Osteoblast (primary cell): ENCODE results near the gene CACNA1S. TPM values are rescaled to one million over a fixed set of nuclear protein-coding genes. Genes with fewer than 3 reads are reported as not detected.

Experiments
- DNase-seq: peaks from one replicate; pipeline ENCODE4 v3.0.0; 2011; ENCODE audit warnings: low spot score, mixed read lengths; ENCODE audit not compliant: insufficient read length; ENCODE audit errors: missing footprints
- H2AFZ ChIP-seq: 2 replicates; pipeline ENCODE4 v1.6.0; 2011; ENCODE audit warnings: mild to moderate bottlenecking, low read length
- H3K27ac ChIP-seq: 2 replicates; pipeline ENCODE4 v1.5.1; 2011; ENCODE audit warnings: mild to moderate bottlenecking, low read depth, low read length, moderate library complexity
- H3K27me3 ChIP-seq: 2 replicates; pipeline ENCODE4 v1.6.0; 2012; ENCODE audit warnings: mild to moderate bottlenecking, control low read depth, inconsistent platforms, low read length, moderate library complexity; ENCODE audit not compliant: insufficient read depth
- H3K36me3 ChIP-seq: 2 replicates; pipeline ENCODE4 v1.5.1; 2011; ENCODE audit warnings: mild to moderate bottlenecking, low read length, control low read depth, moderate library complexity; ENCODE audit not compliant: insufficient read depth
- H3K4me1 ChIP-seq: 2 replicates; pipeline ENCODE4 v1.5.1; 2011; ENCODE audit warnings: mild to moderate bottlenecking, low read length, control low read depth, moderate library complexity; ENCODE audit not compliant: insufficient read depth
- H3K4me2 ChIP-seq: 2 replicates; pipeline ENCODE4 v1.6.0; 2011; ENCODE audit warnings: mild to moderate bottlenecking, low read length; ENCODE audit not compliant: insufficient read depth
- H3K4me3 ChIP-seq: fragments of 200-600 bp; sonication (generic); 3 replicates; pipeline ENCODE4 v1.5.1; 2012; ENCODE audit warnings: mild to moderate bottlenecking, low read length, inconsistent platforms; ENCODE audit not compliant: insufficient read depth
- H3K79me2 ChIP-seq: 2 replicates; pipeline ENCODE4 v1.6.0; 2012; ENCODE audit warnings: mild to moderate bottlenecking, low read length, control low read depth, inconsistent platforms; ENCODE audit not compliant: insufficient read depth
- H3K9me3 ChIP-seq: 2 replicates; pipeline ENCODE4 v1.5.1; 2011; ENCODE audit warnings: low read depth, low read length, control low read depth
- H4K20me1 ChIP-seq: 2 replicates; pipeline ENCODE4 v1.6.0; 2012; ENCODE audit warnings: mild to moderate bottlenecking, low read length, control low read depth; ENCODE audit not compliant: insufficient read depth
- CTCF ChIP-seq: IDR thresholded peaks from 2 replicates; pipeline ENCODE4 v1.5.1; 2011; ENCODE audit warnings: mild to moderate bottlenecking, low read depth, low read length, moderate library complexity; ENCODE audit errors: extremely low read depth
- total RNA-seq: library from RNA; depleted of rRNA; stranded (reverse); fragments of >200 nt; gene quantifications from 2 replicates; pipeline ENCODE4 v1.2.3, GENCODE V29; 2012

The CACNA1S gene
- total RNA-seq, 1 donor = not detected

GRCh38 chr1:200999667-201000066 is 112.6 kb downstream of the CACNA1S start:
- H3K4me3 ChIP-seq = no peak overlapping the region

GRCh38 chr1:200998323-200998722 is 113.9 kb downstream of the CACNA1S start:
- no peak overlapping the region for H3K4me3 ChIP-seq
- no peak for DNase-seq
- H2AFZ ChIP-seq = no peak overlapping the region
- H3K9me3 ChIP-seq = no peaks in the 10 kb centered on the region
- TF ChIP-seq CTCF = no peak
- no peaks in the 10 kb centered on the region for H3K36me3 ChIP-seq
- no peaks in the 10 kb centered on the region for H3K27me3 ChIP-seq
- H3K79me2 ChIP-seq = no peaks in the 10 kb centered on the region
- no peaks in the 10 kb centered on the region for H4K20me1 ChIP-seq
- H3K4me1 ChIP-seq = no peaks in the 10 kb centered on the region
- no peak overlapping the region for H3K27ac ChIP-seq
- H3K4me2 ChIP-seq = no peak overlapping the region

More at GRCh38 chr1:200999667-201000066, 112.6 kb downstream of the CACNA1S start:
- H3K79me2 ChIP-seq = no peaks in the 10 kb centered on the region
- H3K9me3 ChIP-seq = no peaks in the 10 kb centered on the region
- H2AFZ ChIP-seq = no peak overlapping the region
- no peaks in the 10 kb centered on the region for H3K36me3 ChIP-seq
- H3K4me1 ChIP-seq = no peaks in the 10 kb centered on the region
- no peak for DNase-seq
- no peak overlapping the region for H3K4me2 ChIP-seq
- H3K27me3 ChIP-seq = no peaks in the 10 kb centered on the region
- no peaks in the 10 kb centered on the region for H4K20me1 ChIP-seq
- no peak for TF ChIP-seq CTCF
- no peak overlapping the region for H3K27ac ChIP-seq

- Histone ChIP-seq H3K79me2 (no peaks in the 10 kb centered on the region), H2AFZ (no peak overlapping the region), H3K4me1 (no peaks in the 10 kb centered on the region), H3K36me3 (no peaks in the 10 kb centered on the region), H4K20me1 (no peaks in the 10 kb centered on the region), H3K27ac (no peak overlapping the region), H3K27me3 (no peaks in the 10 kb centered on the region), H3K9me3 (no peaks in the 10 kb centered on the region), H3K4me3 (no peak overlapping the region), H3K4me2 (no peak overlapping the region)
- no peak for DNase-seq
- no peak for TF ChIP-seq CTCF
Measured at GRCh38 chr1:200992382-200993048, 119.7 kb downstream of the CACNA1S start.

- Histone ChIP-seq H2AFZ (no peak overlapping the region), H3K9me3 (no peaks in the 10 kb centered on the region), H3K27ac (no peak overlapping the region), H3K4me1 (no peaks in the 10 kb centered on the region), H3K4me2 (no peak overlapping the region), H3K27me3 (no peaks in the 10 kb centered on the region), H4K20me1 (no peaks in the 10 kb centered on the region), H3K36me3 (no peaks in the 10 kb centered on the region), H3K4me3 (no peak overlapping the region), H3K79me2 (no peaks in the 10 kb centered on the region)
- DNase-seq = no peak
- no peak for TF ChIP-seq CTCF
Measured at GRCh38 chr1:200991097-200991614, 121.1 kb downstream of the CACNA1S start.
